HepG2 (cell line): ENCODE data around the gene ETS2. TPM values are rescaled to one million over a fixed set of nuclear protein-coding genes. Genes with fewer than 3 reads are reported as not detected.
A peak's percentile ranks its signal among the peaks of the same experiment; 100 is the strongest.

Experiments used
- CBFB ChIP-seq: sonication (generic); formaldehyde crosslinking; IDR thresholded peaks from 2 replicates; pipeline ENCODE4 v1.4.0; 2020; ENCODE audit warnings: missing genetic modification reagents
- ELF3 ChIP-seq: IDR thresholded peaks from 2 replicates; pipeline ENCODE4 v1.6.1; 2016; ENCODE audit warnings: missing genetic modification reagents, missing compliant biosample characterization
- EP300 ChIP-seq, 3 experiments: sonication (generic) in 1 of 3; formaldehyde crosslinking in 1 of 3; IDR thresholded peaks; 2 replicates each; pipeline versions ENCODE4 v1.5.1 to v1.6.1; 2011 to 2020; ENCODE audit warnings: low read depth in 2 of 3, low read length in 2 of 3, borderline replicate concordance in 1 of 3, improper control_type of control experiment in 1 of 3, mild to moderate bottlenecking in 1 of 3, missing genetic modification reagents in 1 of 3, moderate library complexity in 1 of 3
- FOXO1 ChIP-seq: sonication (generic); formaldehyde crosslinking; IDR thresholded peaks from 2 replicates; pipeline ENCODE4 v1.4.0; 2020; ENCODE audit warnings: missing genetic modification reagents
- GABPB1 ChIP-seq: IDR thresholded peaks from 2 replicates; pipeline ENCODE4 v1.6.1; 2016; ENCODE audit warnings: mild to moderate bottlenecking, missing genetic modification reagents, moderate library complexity, missing compliant biosample characterization
- GATA4 ChIP-seq: sonication (generic); IDR thresholded peaks from 2 replicates; pipeline ENCODE4 v1.6.1; 2016; ENCODE audit warnings: antibody characterized with exemption, low read depth, borderline replicate concordance
- GATAD2A ChIP-seq: IDR thresholded peaks from 2 replicates; pipeline ENCODE4 v1.6.1; 2016
- HHEX ChIP-seq: IDR thresholded peaks from 2 replicates; pipeline ENCODE4 v1.6.1; 2016; ENCODE audit warnings: control low read depth
- HNF4A ChIP-seq: sonication (generic); formaldehyde crosslinking; IDR thresholded peaks from 2 replicates; pipeline ENCODE4 v1.4.0; 2020; ENCODE audit warnings: missing genetic modification reagents
- MED1 ChIP-seq: sonication (generic); formaldehyde crosslinking; IDR thresholded peaks from 2 replicates; pipeline ENCODE4 v1.4.0; 2020; ENCODE audit warnings: missing genetic modification reagents
- NCOA2 ChIP-seq: sonication (generic); formaldehyde crosslinking; IDR thresholded peaks from 2 replicates; pipeline ENCODE4 v1.8.0; 2022; ENCODE audit warnings: inconsistent platforms
- NR2F2 ChIP-seq: IDR thresholded peaks from 2 replicates; pipeline ENCODE4 v1.6.1; 2012; ENCODE audit warnings: low read depth, inconsistent platforms, borderline replicate concordance
- NR3C1 ChIP-seq: sonication (generic); formaldehyde crosslinking; IDR thresholded peaks from 2 replicates; pipeline ENCODE4 v1.4.0; 2020; ENCODE audit warnings: missing genetic modification reagents
- RAD51 ChIP-seq: fragments of 450-650 bp; IDR thresholded peaks from 2 replicates; pipeline ENCODE4 v1.6.1; 2016; ENCODE audit warnings: borderline replicate concordance
- SAP130 ChIP-seq: IDR thresholded peaks from 2 replicates; pipeline ENCODE4 v1.6.1; 2016; ENCODE audit warnings: low read depth
- ZBTB1 ChIP-seq: sonication (generic); formaldehyde crosslinking; IDR thresholded peaks from 2 replicates; pipeline ENCODE4 v1.4.0; 2020; ENCODE audit warnings: missing genetic modification reagents, borderline replicate concordance
- ZMAT3 ChIP-seq: sonication (generic); formaldehyde crosslinking; conservative IDR thresholded peaks from 2 replicates; pipeline ENCODE4 v1.7.0; 2021; ENCODE audit warnings: missing genetic modification reagents
- ZNF501 ChIP-seq: sonication (generic); formaldehyde crosslinking; IDR thresholded peaks from 2 replicates; pipeline ENCODE4 v1.5.1; 2020; ENCODE audit warnings: mild to moderate bottlenecking, moderate library complexity, missing genetic modification reagents
- ZXDC ChIP-seq: sonication (generic); formaldehyde crosslinking; IDR thresholded peaks from 2 replicates; pipeline ENCODE4 v1.5.0; 2020; ENCODE audit warnings: mild to moderate bottlenecking, missing genetic modification reagents
- polyA plus RNA-seq, 8 experiments: library from polyadenylated mRNA; depleted of rRNA in 3 of 8; stranded (reverse) in 7 of 8; unstranded in 1 of 8; fragments of >200 nt; fragmentation: Illumina TruSeq in 4 of 8; extraction: Trizol in 4 of 8; gene quantifications; 2 replicates each; pipeline versions ENCODE4 v1.2.1 to v1.2.3, GENCODE V29; 2011 to 2016; ENCODE audit warnings: low read depth in 4 of 8, missing spikeins in 1 of 8, mixed read lengths in 1 of 8; ENCODE audit not compliant: insufficient read depth in 1 of 8
- total RNA-seq, 5 experiments: library from RNA; depleted of rRNA; stranded (reverse); fragments of >200 nt; fragmentation: Illumina TruSeq; extraction: Trizol; gene quantifications; 2 replicates each; pipeline ENCODE4 v1.2.3, GENCODE V29; 2016; ENCODE audit warnings: low read depth in 1 of 5
- TF ChIP-seq, protein P1 (sequence below): IDR thresholded peaks from 2 replicates; pipeline ENCODE4 v1.4.0; 2020; ENCODE audit warnings: mild to moderate bottlenecking, missing genetic modification reagents
- TF ChIP-seq, protein P2 (sequence below): sonication (generic); formaldehyde crosslinking; IDR thresholded peaks from 2 replicates; pipeline ENCODE4 v1.4.0; 2020; ENCODE audit warnings: missing genetic modification reagents

The ETS2 gene
- total and polyA plus RNA-seq, 2 of the 13 experiments (the other 11 are each of a cell fraction or from before 2014, with no cell fraction given) = 24.6 to 64.4 TPM

DNA sequence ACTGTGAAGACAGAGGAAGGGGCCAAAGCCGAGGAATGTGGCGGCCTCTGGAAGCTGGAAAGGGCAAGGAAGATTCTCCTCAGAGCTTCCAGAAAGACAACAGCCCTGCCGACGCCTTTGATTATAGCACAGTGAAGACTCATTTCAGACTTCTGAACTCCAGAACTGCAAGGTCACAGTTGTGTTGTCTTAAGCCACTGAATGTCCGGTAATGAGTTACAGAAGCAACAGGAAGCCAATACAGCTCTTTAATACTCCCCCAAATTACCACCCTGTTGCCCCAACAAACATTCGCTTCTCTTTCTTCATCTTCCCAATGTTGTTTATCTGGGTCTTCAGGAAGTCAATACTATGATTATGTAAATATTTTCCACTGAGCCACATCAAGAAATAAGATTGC lies 44.0 kb downstream of the ETS2 start (continued):
- TF ChIP-seq, protein P1, sequence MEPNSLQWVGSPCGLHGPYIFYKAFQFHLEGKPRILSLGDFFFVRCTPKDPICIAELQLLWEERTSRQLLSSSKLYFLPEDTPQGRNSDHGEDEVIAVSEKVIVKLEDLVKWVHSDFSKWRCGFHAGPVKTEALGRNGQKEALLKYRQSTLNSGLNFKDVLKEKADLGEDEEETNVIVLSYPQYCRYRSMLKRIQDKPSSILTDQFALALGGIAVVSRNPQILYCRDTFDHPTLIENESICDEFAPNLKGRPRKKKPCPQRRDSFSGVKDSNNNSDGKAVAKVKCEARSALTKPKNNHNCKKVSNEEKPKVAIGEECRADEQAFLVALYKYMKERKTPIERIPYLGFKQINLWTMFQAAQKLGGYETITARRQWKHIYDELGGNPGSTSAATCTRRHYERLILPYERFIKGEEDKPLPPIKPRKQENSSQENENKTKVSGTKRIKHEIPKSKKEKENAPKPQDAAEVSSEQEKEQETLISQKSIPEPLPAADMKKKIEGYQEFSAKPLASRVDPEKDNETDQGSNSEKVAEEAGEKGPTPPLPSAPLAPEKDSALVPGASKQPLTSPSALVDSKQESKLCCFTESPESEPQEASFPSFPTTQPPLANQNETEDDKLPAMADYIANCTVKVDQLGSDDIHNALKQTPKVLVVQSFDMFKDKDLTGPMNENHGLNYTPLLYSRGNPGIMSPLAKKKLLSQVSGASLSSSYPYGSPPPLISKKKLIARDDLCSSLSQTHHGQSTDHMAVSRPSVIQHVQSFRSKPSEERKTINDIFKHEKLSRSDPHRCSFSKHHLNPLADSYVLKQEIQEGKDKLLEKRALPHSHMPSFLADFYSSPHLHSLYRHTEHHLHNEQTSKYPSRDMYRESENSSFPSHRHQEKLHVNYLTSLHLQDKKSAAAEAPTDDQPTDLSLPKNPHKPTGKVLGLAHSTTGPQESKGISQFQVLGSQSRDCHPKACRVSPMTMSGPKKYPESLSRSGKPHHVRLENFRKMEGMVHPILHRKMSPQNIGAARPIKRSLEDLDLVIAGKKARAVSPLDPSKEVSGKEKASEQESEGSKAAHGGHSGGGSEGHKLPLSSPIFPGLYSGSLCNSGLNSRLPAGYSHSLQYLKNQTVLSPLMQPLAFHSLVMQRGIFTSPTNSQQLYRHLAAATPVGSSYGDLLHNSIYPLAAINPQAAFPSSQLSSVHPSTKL (CRISPR knock-in tag) = peak; percentile 58
- TF ChIP-seq ZNF501 (peak; percentile 25; the same call in 1 of the 2 replicates), RAD51 (no peak), ZXDC (CRISPR knock-in tag) (no peak), GATAD2A (peak; percentile 34; the same call in 1 of the 2 replicates), ELF3 (CRISPR knock-in tag) (peak; percentile 27; the same call in 1 of the 2 replicates), GATA4 (0 out of 2 replicates have a peak, but pooled peaks have one; percentile 25), HNF4A (peak; percentile 34), HHEX (CRISPR knock-in tag) (peak; percentile 80), ZBTB1 (no peak), NR2F2 (peak; percentile 59), SAP130 (CRISPR knock-in tag) (0 out of 2 replicates have a peak, but pooled peaks have one; percentile 25), NCOA2 (CRISPR knock-in tag) (peak; percentile 62), FOXO1 (CRISPR knock-in tag) (peak; percentile 53; the same call in 1 of the 2 replicates), CBFB (CRISPR knock-in tag) (no peak), ZMAT3 (CRISPR knock-in tag) (0 out of 2 replicates have a peak, but pooled peaks have one; percentile 38), EP300 (IDR thresholded peaks at IDR 0.05; ENCODE audit: low read depth in 2 of 2, low read length in 2 of 2) (peak in 1 of 2 experiments; percentile 72; a peak in 2 of 4 replicates), EP300 (CRISPR knock-in tag; IDR thresholded peaks at IDR 0.05; ENCODE audit: borderline replicate concordance) (peak; percentile 50; the same call in 1 of the 2 replicates), GABPB1 (CRISPR knock-in tag) (0 out of 2 replicates have a peak, but pooled peaks have one; percentile 12), NR3C1 (CRISPR knock-in tag) (no peak), MED1 (CRISPR knock-in tag) (peak; percentile 81)
- TF ChIP-seq, protein P2, sequence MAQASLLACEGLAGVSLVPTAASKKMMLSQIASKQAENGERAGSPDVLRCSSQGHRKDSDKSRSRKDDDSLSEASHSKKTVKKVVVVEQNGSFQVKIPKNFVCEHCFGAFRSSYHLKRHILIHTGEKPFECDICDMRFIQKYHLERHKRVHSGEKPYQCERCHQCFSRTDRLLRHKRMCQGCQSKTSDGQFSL (CRISPR knock-in tag) = no peak
- TF ChIP-seq, all 625 proteins: peak for 35
